ENCODE data around the gene ERICH4.

- TF ChIP-seq POLR2A (IDR thresholded peaks at IDR 0.05) (no peak), CTCF (IDR thresholded peaks at IDR 0.05 in 4 of 5, conservative IDR thresholded peaks at IDR 0.05 in 1 of 5) (no peak)
These were observed 6.9 kb downstream of the ERICH4 start for GRCh38 chr19:41449865-41450178.

Measured in gastrocnemius medialis (tissue), 4 donors.